Small intestine (tissue), 7 donors: Measurements from ENCODE around the gene AUH. TPM values are rescaled to one million over a fixed set of nuclear protein-coding genes. Genes with fewer than 3 reads are reported as not detected.
"Not testable (repeated sequence)": the region's sequence is repeated elsewhere in the genome, so short reads cannot be mapped to it uniquely, and the experiment has no call there.

Experiments used
- DNase-seq, 2 donors: peaks; one replicate each; pipeline versions ENCODE4 v3.0.0 to v3.0.0-alpha.2; 2013
- FAIRE-seq: peaks from 2 replicates; lab custom pipeline; 2012; peaks lifted over from hg19 to GRCh38; lab: Jason Lieb, UNC
- H3K27ac ChIP-seq, 3 donors: one replicate each; pipeline ENCODE4 v1.5.1; 2013; ENCODE audit warnings: low read length in 2 of 3, mild to moderate bottlenecking in 2 of 3, control low read depth in 1 of 3, inconsistent platforms in 1 of 3, low read depth in 1 of 3, moderate library complexity in 1 of 3
- H3K27me3 ChIP-seq, 3 donors: one replicate each; pipeline ENCODE4 v1.6.1; 2013; ENCODE audit warnings: low read length in 3 of 3, inconsistent platforms in 1 of 3; ENCODE audit not compliant: control insufficient read depth in 3 of 3, insufficient read depth in 3 of 3
- H3K36me3 ChIP-seq, 3 donors: one replicate each; pipeline ENCODE4 v1.6.1; 2013; ENCODE audit warnings: low read length in 3 of 3, inconsistent platforms in 1 of 3, low read depth in 1 of 3, mild to moderate bottlenecking in 1 of 3, moderate library complexity in 1 of 3; ENCODE audit not compliant: control insufficient read depth in 3 of 3, insufficient read depth in 2 of 3
- H3K4me1 ChIP-seq, 3 donors: one replicate each; pipeline ENCODE4 v1.6.1; 2013; ENCODE audit warnings: low read length in 2 of 3, inconsistent platforms in 1 of 3, low read depth in 1 of 3, mild to moderate bottlenecking in 1 of 3, moderate library complexity in 1 of 3; ENCODE audit not compliant: control insufficient read depth in 3 of 3, insufficient read depth in 2 of 3
- H3K4me3 ChIP-seq, 3 donors: one replicate each; pipeline ENCODE4 v1.5.1; 2013; ENCODE audit warnings: low read length in 3 of 3, control low read depth in 1 of 3, inconsistent platforms in 1 of 3, low read depth in 1 of 3, mild to moderate bottlenecking in 1 of 3, moderate library complexity in 1 of 3
- H3K9me3 ChIP-seq, 2 donors: one replicate each; pipeline ENCODE4 v1.6.1; 2013; ENCODE audit warnings: low read depth in 1 of 2, low read length in 1 of 2; ENCODE audit not compliant: control insufficient read depth in 2 of 2, insufficient read depth in 1 of 2
- WGBS, 3 donors: extraction: QIAGEN DNeasy Blood & Tissue Kit; methylation state at CpG; one replicate each; pipeline ENCODE4 v1.1.7; 2013; 5-methylcytosine and 5-hydroxymethylcytosine counted together
- polyA plus RNA-seq, 4 donors: library from polyadenylated mRNA; stranded (reverse) in 3 of 4; unstranded in 1 of 4; fragments of 200-250 nt in 3 of 4; fragments of 120-200 nt in 1 of 4; gene quantifications; one replicate each; pipeline versions ENCODE4 v1.2.1 to v1.2.3, GENCODE V29; 2013
- donor health status: healthy with polysubstance abuse.
- donor health status: control.
- donor health status: control.
- donor health status: Bipolar disorder and iron deficiency.
- donor health status: healthy.

AUH gene
- polyA plus RNA-seq, 4 donors, result 16.9 to 51.4 (median 27.2) TPM

DNA sequence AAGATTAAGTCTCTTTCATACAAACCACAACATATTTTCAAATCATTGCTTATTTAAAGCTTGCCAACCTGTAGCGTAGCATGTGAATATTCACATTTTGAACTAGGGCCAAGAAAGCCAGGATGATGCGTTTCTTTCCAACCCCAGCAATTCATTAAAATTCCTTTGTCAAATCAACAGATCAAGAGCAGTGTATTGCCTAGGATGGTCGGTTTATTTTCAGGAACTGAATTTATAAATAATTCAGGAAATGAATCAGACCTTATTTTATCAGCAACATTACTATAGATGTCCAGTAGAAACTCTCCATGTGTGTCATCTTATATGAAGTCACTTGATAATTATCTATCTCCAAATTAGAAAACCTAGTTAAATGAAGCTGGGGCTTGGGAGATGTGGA lies 13.2 kb upstream of the AUH start:
- DNase-seq, result no peak
- Histone ChIP-seq H3K4me3 (no peak overlapping the region), H3K4me1 (peaks cover 0 to 4% (median 0%) of the 10 kb centered on the region in 3 donors), H3K36me3 (no peaks in the 10 kb centered on the region), H3K9me3 (peaks cover 0 to 5% of the 10 kb centered on the region in 2 donors), H3K27me3 (no peaks in the 10 kb centered on the region), H3K27ac (no peak overlapping the region)
- FAIRE-seq, result no peak
- WGBS, 3 donors, result 51 to 71% (median 70%) methylated on average over 3 of the region's 3 CpGs

GRCh38 chr9:91371894-91372293 lies 10.2 kb upstream of the AUH start:
- DNase-seq, result peak in 1 of 2 donors; percentile 29
- Histone ChIP-seq H3K4me1 (peaks cover 0 to 4% (median 0%) of the 10 kb centered on the region in 3 donors), H3K9me3 (no peaks in the 10 kb centered on the region), H3K36me3 (no peaks in the 10 kb centered on the region), H3K27me3 (no peaks in the 10 kb centered on the region), H3K4me3 (no peak overlapping the region), H3K27ac (no peak overlapping the region)
- 33 to 66% (median 48%) methylated on average over 1 of the region's 1 CpG for WGBS, 3 donors
- FAIRE-seq, result no peak

DNA sequence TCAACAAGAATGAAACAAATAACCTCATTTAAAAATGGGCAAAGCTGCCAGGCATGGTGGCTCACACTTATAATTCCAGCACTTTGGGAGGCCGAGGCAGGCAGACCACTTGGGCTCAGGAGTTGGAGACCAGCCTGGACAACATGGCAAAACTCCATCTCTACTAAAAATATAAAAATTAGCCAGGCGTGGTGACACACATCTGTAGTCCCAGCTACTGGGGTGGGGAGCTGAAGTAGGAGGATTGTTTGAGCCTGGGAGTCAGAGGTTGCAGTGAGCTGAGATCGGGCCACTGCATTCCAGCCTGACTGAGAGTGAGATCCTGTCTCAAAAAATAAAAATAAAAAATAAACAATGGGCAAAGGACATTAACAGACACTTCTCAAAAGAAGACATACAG lies 8.3 kb upstream of the AUH start:
- not testable (repeated sequence) for FAIRE-seq, H3K4me1 ChIP-seq, H3K36me3 ChIP-seq, H3K27ac ChIP-seq, H3K27me3 ChIP-seq, H3K9me3 ChIP-seq, H3K4me3 ChIP-seq, DNase-seq
- WGBS, 3 donors, result 84 to 92% (median 89%) methylated on average over 3 of the region's 3 CpGs

DNA sequence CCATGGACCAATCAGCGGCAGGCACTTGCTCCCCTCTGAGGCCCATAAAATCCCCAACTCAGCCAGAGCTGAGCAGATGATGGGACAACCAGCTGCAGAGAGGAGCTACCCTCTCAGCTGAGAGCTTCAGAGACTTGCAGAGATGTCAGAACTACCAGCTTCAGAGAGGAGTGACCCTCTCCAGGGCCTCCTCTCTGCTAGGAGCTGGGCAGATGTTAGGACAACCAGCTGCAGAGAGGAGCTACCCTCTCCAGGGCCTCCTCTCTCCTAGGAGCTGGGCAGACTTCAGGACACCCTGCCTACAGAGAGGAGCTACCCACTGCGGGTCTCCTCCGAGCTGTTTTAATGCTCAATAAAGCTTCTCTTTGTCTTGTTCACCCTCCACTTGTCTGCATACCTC lies 3.0 kb upstream of the AUH start:
- FAIRE-seq, result no peak
- Histone ChIP-seq H3K27me3 (no peaks in the 10 kb centered on the region), H3K27ac (no peak overlapping the region), H3K4me3 (no peak overlapping the region), H3K9me3 (peaks cover 0 to 6% of the 10 kb centered on the region in 2 donors), H3K36me3 (no peaks in the 10 kb centered on the region), H3K4me1 (peaks cover 0 to 7% (median 7%) of the 10 kb centered on the region in 3 donors)
- DNase-seq, result no peak
- 78 to 96% (median 95%) methylated on average over 3 of the region's 3 CpGs for WGBS, 3 donors

DNA sequence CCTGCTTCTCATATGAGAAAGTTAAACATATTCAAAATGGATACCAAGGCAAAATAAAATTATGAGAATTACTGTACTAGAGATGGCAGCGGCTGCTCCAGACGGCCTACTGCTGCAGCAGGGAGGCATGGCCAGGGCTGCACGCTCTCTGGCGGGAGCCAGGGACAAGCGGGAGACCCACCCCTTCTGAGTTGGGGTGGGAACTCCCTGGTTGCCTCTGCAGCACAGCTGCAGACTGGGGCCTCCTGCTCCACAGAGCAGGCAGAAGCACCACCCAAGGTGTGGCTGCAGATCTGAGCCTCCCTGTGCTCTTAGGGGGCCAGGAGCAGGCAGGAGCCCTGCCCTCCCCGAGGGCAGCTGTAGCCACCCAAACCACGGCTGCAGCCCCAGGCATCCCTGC lies 2.3 kb upstream of the AUH start:
- H3K36me3 ChIP-seq, result no peaks in the 10 kb centered on the region
- DNase-seq, result no peak
- 92 to 96% (median 95%) methylated on average over 5 to 7 of the region's 7 CpGs for WGBS, 3 donors

GRCh38 chr9:91362051-91362611 lies 413 bp upstream of the AUH start:
- H3K4me1 ChIP-seq, result peaks cover 0 to 10% (median 7%) of the 10 kb centered on the region in 3 donors
- H3K27me3 ChIP-seq, result no peaks in the 10 kb centered on the region
- FAIRE-seq (no peak), DNase-seq (no peak)
- peaks cover 0 to 6% of the 10 kb centered on the region in 2 donors for H3K9me3 ChIP-seq
- peak overlapping the region in 1 of 3 donors; percentile 3 for H3K27ac ChIP-seq
- H3K36me3 ChIP-seq, result peaks cover 0 to under 1% (median 0%) of the 10 kb centered on the region in 3 donors
- peak overlapping the region in 1 of 3 donors; percentile 68 for H3K4me3 ChIP-seq
- WGBS, 3 donors, result 46 to 51% (median 47%) methylated on average over 15 of the region's 15 CpGs

More for the DNA sequence above, 2.3 kb upstream of the AUH start:
- FAIRE-seq, result no peak
- H3K4me1 ChIP-seq, result peaks cover 0 to 10% (median 7%) of the 10 kb centered on the region in 3 donors
- H3K9me3 ChIP-seq, result peaks cover 0 to 6% of the 10 kb centered on the region in 2 donors
- H3K27ac ChIP-seq, result no peak overlapping the region
- no peaks in the 10 kb centered on the region for H3K27me3 ChIP-seq
- H3K4me3 ChIP-seq, result no peak overlapping the region

GRCh38 chr9:91360551-91361290 lies 997 bp downstream of the AUH start:
- peaks cover 0 to 4% (median 0%) of the 10 kb centered on the region in 3 donors for H3K36me3 ChIP-seq
- DNase-seq (peak; percentile 34 to 74), FAIRE-seq (no peak)
- H3K4me1 ChIP-seq, result peaks cover 0 to 10% (median 7%) of the 10 kb centered on the region in 3 donors
- peak overlapping the region; percentile 68 to 96 (median 85) for H3K4me3 ChIP-seq
- 10 to 17% (median 14%) methylated on average over 10 of the region's 10 CpGs for WGBS, 3 donors
- peak overlapping the region; percentile 83 to 91 (median 91) for H3K27ac ChIP-seq
- no peaks in the 10 kb centered on the region for H3K27me3 ChIP-seq
- peaks cover 0 to 6% of the 10 kb centered on the region in 2 donors for H3K9me3 ChIP-seq

DNA sequence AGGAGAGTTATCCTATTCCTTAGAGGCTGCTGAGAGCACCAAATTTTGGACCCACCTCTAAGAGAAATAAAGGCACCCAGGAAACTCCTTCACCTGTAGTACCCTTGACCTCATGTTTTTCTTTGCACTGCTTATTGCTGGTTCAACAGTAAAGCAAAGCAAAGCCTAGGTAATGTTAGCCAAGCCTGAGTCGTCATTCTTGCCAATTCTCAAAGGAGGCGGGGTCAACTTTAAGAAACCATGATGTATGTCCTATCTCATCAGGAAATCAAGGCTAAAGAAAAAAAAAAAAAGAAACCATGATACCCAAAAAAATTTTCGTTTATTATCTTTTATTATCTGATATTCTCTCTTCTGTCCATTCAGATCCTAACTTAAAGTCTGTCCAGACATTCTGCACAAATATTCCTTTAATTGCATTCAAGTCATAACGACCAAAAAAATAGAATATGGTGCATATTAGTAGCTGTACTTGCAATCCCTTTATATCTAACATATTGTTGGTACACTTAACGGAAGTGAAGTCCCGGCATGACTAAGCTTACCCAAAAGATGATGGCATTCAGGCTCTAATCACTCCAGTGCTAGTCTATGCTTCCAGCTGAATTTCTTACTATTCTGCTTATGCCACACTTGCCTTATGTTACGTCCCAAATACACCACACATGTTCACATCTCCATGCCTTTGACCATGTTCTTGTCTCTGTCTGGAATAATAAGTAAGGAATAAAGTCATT lies 1.8 kb downstream of the AUH start:
- Histone ChIP-seq H3K27me3 (no peaks in the 10 kb centered on the region), H3K9me3 (peaks cover 0 to 5% of the 10 kb centered on the region in 2 donors), H3K4me1 (peaks cover 0 to 10% (median 7%) of the 10 kb centered on the region in 3 donors), H3K27ac (peak overlapping the region in 1 of 3 donors; percentile 91), H3K4me3 (peak overlapping the region in 2 of 3 donors; percentile 68 to 96), H3K36me3 (peaks cover 0 to 4% (median 4%) of the 10 kb centered on the region in 3 donors)
- FAIRE-seq, result no peak
- 40 to 62% (median 53%) methylated on average over 7 of the region's 7 CpGs for WGBS, 3 donors
- DNase-seq, result peak; percentile 6 to 8
